Measurements from ENCODE around the gene MTHFR. TPM values are rescaled to one million over a fixed set of nuclear protein-coding genes. Genes with fewer than 3 reads are reported as not detected.

Gene MTHFR
- total and polyA plus RNA-seq, 2 of the 8 experiments (the other 6 are each of a cell fraction or from before 2014, with no cell fraction given): 8.7 to 18.5 TPM

DNA sequence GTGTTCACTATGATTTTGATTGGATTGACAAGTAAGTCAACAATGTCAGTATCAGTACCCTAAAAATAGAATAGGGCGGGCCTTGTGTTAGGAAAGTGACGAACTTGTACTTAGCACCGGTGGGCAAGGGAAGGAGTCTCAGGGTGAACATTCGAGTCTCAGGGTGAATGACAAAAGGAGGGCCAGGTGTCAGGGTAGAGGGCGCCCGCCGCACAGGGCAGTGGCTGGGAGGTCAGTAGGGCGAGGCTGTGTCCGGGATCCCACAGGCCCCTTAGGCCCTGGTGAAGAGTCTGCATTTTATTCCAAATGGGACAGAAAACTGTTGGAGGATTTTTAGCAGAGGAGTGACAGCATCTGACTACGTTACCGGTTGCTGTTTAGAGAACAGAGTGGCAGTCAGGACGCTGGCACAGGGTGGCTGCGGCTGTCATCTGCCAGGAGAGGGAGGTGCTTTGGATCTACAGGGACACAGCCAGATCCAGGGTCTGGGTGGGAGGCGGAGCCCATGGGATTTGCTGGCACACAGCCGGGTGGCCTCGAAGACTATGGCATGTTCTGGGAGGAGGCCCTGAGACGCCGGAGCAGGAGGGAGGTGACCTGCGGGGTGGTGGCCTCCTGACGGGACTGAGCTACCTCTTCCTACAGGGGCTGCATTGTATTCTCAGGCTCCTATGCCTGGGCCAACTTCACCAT lies 58.8 kb downstream of the MTHFR start (continued):
- TF ChIP-seq, protein P1, sequence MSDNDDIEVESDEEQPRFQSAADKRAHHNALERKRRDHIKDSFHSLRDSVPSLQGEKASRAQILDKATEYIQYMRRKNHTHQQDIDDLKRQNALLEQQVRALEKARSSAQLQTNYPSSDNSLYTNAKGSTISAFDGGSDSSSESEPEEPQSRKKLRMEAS (IDR thresholded peaks at IDR 0.05): no peak
- no peak for TF ChIP-seq RNF2 (IDR thresholded peaks at IDR 0.05; ENCODE audit: borderline replicate concordance, low read depth, low read length, missing control alignments, poor library complexity, severe bottlenecking)
- no peak for TF ChIP-seq SP1 (IDR thresholded peaks at IDR 0.05; ENCODE audit: low read depth, low read length)
- TF ChIP-seq EZH2 (IDR thresholded peaks at IDR 0.05; ENCODE audit: low read depth, low read length, severe bottlenecking): no peak

All from H1 (cell line).